T-helper 1 cell treated with Interleukin-12 subunit alpha and Interleukin-12 subunit beta and Interleukin-4 antibody, amounts not matched to agents 30 ng/mL and 1 ng/mL, for 36 hours (primary cell): ENCODE data around the gene ELSPBP1. TPM values are rescaled to one million over a fixed set of nuclear protein-coding genes. Genes with fewer than 3 reads are reported as not detected.
"Not testable (repeated sequence)": the region's sequence is repeated elsewhere in the genome, so short reads cannot be mapped to it uniquely, and the experiment has no call there.

ENCODE experiments used
- intact Hi-C: fragments of 100-400 bp; cut with micrococcal nuclease; formaldehyde crosslinking; loops from one replicate; pipeline ENCODE4 v1.15.1; 2024
- total RNA-seq: library from RNA; stranded (reverse); gene quantifications from 2 replicates; pipeline ENCODE4 v1.2.3, GENCODE V29; 2022

Gene ELSPBP1
- total RNA-seq, 1 donor from 2014 or later = not detected

- intact Hi-C loops = no loop called here
These were observed 47.6 kb downstream of the ELSPBP1 start for GRCh38 chr19:48041877-48042580.

GRCh38 chr19:48043675-48044258, 49.3 kb downstream of the ELSPBP1 start, which contains the start of gene CABP5:
Gene CABP5 (minus strand): TSS chr19:48044079. CDS start chr19:48043922, 157 bp downstream.
- intact Hi-C loops = no loop called here

GRCh38 chr19:48044561-48044960, 50.1 kb downstream of the ELSPBP1 start:
- intact Hi-C loops = no loop called here

DNA sequence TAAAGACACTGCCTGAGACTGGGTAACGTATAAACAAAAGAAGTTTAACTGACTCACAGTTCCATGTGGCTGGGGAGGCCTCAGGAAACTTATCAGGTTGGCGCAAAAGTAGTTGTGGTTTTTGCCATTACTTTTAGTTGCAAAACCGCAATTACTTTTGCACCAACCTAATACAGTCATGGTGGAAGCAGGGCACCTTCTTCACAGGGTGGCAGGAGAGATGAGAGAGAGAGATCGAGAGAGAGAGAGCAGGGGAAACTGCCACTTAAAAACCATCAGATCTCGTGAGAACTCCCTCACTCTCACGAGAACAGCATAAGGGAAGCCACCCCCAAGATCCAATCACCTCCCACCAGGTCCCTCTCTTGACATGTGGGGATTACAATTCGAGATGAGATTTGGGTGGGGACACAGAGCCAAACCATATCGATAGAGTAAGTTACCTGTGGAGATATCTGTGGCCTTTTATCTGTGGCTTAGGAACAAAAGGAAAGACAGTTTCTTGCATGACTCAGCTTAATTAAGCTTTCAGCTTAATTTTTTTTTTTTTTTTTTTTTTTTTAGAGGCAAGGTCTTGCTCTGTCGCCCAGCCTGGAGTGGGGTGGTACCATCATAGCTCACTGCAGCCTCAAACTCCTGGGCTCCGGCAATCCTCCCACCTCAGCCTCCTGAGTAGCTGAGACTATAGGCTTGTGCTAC, 57.1 kb downstream of the ELSPBP1 start:
- intact Hi-C loops = no loop called here

DNA sequence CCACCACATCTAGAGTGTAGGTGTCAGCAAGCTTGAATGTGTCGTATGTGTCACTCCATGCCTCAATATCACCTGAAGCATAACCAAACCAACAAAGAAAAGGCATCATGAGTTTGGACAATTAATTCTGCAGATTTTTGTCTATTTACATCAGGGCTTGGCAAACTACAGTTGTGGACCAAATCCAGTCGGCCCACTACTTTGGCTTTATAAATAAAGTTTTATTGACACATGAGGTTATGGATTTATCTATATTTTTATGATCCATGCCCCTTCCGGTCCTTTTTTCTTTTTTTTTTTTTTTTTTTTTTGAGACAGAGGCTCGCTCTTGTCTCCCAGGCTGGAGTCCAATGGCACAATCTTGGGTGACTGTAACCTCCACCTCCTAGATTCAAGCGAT, 58.6 kb downstream of the ELSPBP1 start:
- intact Hi-C loops = no loop called here

DNA sequence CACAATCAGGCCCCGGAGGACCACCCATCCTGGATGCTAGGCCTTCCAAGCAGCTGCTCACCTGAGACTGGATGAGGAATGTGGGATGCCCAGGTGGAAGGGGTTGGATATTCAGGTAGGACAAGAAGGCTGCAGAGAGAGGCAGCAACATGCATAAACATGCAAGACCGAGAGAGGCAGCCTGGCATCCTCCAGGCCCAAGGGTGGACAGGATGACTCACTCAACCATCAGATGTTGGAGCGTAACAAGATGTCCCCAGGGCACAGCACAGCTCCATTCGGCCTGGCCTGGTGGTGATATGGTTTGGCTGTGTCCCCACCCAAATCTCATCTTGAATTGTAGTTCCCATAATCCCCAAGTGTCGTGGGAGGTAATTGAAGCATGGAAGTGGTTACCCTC, 59.4 kb downstream of the ELSPBP1 start:
- intact Hi-C loops = no loop called here

GRCh38 chr19:48059331-48059730, 64.9 kb downstream of the ELSPBP1 start:
- intact Hi-C loops = no loop called here

DNA sequence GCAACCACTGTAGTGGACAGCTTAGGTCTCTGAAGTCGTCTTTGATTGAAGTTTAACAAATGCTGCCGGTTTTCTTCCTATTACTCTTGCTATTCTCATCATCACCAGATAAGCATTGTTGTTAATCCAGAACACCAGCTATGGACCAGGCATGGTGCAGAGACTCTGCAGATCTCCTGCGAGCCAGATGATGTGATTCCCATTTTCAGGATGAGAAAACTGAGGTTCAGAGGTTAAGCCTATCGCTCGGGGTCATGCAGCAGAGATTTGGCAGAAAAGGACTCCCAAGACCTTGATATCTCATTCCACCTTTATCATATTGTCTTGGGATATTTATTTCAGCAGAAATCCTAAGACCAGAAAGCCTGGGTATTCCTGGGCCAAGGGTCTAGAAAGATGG, 65.9 kb downstream of the ELSPBP1 start:
- intact Hi-C loops = no loop called here

- intact Hi-C loops = no loop called here
These were observed 67.2 kb downstream of the ELSPBP1 start for GRCh38 chr19:48061401-48062344.

- intact Hi-C loops = no loop called here
These were observed 70.1 kb downstream of the ELSPBP1 start for GRCh38 chr19:48064509-48064908.

GRCh38 chr19:48069435-48069834, 75.0 kb downstream of the ELSPBP1 start:
- intact Hi-C loops = no loop called here

GRCh38 chr19:48070177-48070769, 75.8 kb downstream of the ELSPBP1 start:
- intact Hi-C loops = not testable (repeated sequence)

Other genes with a start within 250 kb of the ELSPBP1 start
- gene NOP53, start 249.1 kb upstream of the ELSPBP1 start, total RNA-seq = 292 and 295 TPM in 2 replicates
- gene SELENOW, start 215.9 kb upstream of the ELSPBP1 start, total RNA-seq = 82.9 and 89.1 TPM in 2 replicates
- not detected in 2 replicates for gene TPRX1, start 190.1 kb upstream of the ELSPBP1 start, total RNA-seq
- gene CRX, start 172.7 kb upstream of the ELSPBP1 start, total RNA-seq = not detected in 2 replicates
- gene TPRX2, start 135.4 kb upstream of the ELSPBP1 start, total RNA-seq = not detected in 2 replicates
- gene SULT2A1, start 108.3 kb upstream of the ELSPBP1 start, total RNA-seq = not detected in 2 replicates
- gene BSPH1, start 2.5 kb upstream of the ELSPBP1 start, total RNA-seq = not detected in 2 replicates
- gene CABP5, start 49.4 kb downstream of the ELSPBP1 start, total RNA-seq = not detected in 2 replicates
- 24.9 and 31.0 TPM in 2 replicates for gene PLA2G4C, start 116.2 kb downstream of the ELSPBP1 start, total RNA-seq
- 99.4 and 107 TPM in 2 replicates for gene LIG1, start 175.7 kb downstream of the ELSPBP1 start, total RNA-seq
- 7.7 and 10.8 TPM in 2 replicates for gene ZSWIM9, start 176.0 kb downstream of the ELSPBP1 start, total RNA-seq